HG03095 (cell line): ENCODE results near the gene TERB1.
A peak's percentile ranks its signal among the peaks of the same experiment; 100 is the strongest.
"Not testable (repeated sequence)": the region's sequence is repeated elsewhere in the genome, so short reads cannot be mapped to it uniquely, and the experiment has no call there.

Experiments
- ATAC-seq: cut with Tn5 transposase; IDR thresholded peaks from one replicate; pipeline ENCODE4 v1.9.1; 2021; ENCODE audit warnings: moderate library complexity; ENCODE audit not compliant: unreplicated experiment

TERB1 gene

GRCh38 chr16:66824006-66824405 is 22.6 kb upstream of the TERB1 start:
- no peak for ATAC-seq

GRCh38 chr16:66814734-66815133 is 13.3 kb upstream of the TERB1 start:
- no peak for ATAC-seq

GRCh38 chr16:66811043-66811442 is 9.7 kb upstream of the TERB1 start:
- no peak for ATAC-seq

GRCh38 chr16:66810391-66810790 is 9.0 kb upstream of the TERB1 start:
- no peak for ATAC-seq

GRCh38 chr16:66809765-66810164 is 8.4 kb upstream of the TERB1 start:
- no peak for ATAC-seq

- no peak for ATAC-seq
Observed at GRCh38 chr16:66802159-66802558, 775 bp upstream of the TERB1 start.

DNA sequence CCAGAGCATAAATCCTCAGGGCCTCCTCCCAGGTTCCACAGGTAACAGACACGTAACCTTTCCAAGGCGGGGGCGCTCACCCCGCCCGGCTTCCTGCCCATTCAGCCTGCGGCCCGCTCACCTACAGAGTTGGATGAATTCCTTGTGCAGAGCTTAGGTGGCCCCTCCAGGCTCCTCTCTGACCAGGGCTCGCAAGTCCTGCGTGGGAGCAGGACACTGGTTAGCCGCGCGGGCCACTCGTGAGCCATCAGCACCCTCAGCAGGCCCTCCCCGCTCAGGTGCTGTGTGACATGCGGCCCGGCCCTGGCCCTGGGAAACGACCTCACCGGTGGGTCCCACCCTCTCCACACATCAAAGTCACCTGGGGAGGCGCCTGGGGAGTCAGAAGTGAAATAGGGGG is 528 bp downstream of the TERB1 start:
- no peak for ATAC-seq

- no peak for ATAC-seq
Observed at GRCh38 chr16:66798161-66798560, 3.2 kb downstream of the TERB1 start.

- not testable (repeated sequence) for ATAC-seq
Observed at GRCh38 chr16:66793984-66794383, 7.4 kb downstream of the TERB1 start.

- no peak for ATAC-seq
Observed at GRCh38 chr16:66790130-66790733, 11.2 kb downstream of the TERB1 start.

DNA sequence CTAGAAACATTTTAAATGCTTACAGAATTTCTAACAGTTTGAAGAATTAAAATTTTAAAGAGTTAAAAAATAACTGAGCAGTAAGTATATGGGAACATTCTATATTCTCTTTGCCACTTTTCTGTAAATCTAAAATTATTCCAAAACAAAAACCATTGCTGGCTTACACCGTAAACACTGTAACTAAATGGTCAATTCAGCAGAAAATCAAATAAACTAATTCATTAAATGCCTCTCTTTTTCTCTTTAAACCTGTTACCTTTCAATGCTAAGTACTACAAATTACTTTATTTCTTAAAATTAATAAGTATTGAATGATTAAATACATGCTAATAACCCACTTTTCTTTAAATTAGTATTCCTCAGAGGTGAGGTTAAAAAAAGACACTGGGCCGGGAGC is 14.0 kb downstream of the TERB1 start:
- ATAC-seq = no peak

DNA sequence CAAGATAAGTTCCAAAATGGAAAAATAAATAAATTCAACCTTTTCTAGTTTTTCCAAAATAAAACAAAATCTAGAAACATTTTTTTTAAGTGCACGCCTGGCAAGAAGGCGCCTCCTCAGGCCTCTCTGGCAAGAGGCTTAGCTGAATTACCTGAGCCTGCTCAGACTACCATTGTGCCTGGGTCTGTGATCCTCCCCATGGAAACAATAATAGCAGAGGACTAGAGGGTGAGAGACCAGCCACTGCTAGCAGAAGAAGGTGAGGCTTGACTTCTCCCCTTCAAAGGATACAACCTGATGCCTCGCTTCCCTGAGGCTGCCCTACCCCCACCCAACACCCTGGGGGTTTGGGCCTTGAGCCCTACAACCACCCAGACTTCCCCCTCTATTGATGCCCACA is 14.8 kb downstream of the TERB1 start:
- ATAC-seq = no peak

DNA sequence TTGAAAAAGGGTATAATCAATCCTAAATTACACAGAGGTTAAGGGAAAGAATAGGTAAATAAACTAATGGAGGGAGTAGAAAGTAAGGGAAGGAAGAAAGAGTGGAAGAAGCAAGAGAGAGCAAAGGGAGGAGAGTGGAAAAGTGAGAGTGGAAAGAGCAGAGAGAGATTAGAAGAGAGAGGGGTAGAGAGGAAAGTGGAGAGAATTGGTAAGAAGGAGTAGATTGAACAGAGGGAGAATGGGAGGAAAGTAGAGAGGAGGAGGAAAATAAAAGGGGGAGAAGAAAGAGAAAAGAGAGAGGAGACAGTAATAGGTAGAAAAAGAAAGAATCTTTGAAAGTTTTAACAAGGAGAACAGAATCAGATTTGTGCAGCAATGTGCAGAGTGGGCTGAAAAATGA is 24.9 kb downstream of the TERB1 start:
- ATAC-seq = no peak

GRCh38 chr16:66774981-66775380 is 26.4 kb downstream of the TERB1 start:
- ATAC-seq = no peak

DNA sequence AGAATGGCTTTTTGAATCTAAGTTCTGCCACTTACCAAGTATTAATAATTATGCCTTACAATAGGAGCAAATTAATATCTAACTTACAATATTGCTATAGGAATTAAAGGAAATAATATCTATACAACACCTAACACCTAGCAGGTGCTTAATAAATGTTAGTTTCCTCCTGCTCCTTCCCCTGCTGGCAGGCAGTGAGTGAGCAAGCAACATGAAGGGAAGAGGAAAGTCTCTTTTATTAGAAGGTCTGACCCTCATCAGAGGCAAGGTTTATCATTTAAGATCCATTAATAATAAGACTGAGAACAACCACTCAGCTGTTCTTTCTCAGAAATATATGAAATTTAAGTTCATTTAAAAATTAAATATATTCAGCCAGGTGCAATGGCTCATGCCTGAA is 43.3 kb downstream of the TERB1 start:
- no peak for ATAC-seq

DNA sequence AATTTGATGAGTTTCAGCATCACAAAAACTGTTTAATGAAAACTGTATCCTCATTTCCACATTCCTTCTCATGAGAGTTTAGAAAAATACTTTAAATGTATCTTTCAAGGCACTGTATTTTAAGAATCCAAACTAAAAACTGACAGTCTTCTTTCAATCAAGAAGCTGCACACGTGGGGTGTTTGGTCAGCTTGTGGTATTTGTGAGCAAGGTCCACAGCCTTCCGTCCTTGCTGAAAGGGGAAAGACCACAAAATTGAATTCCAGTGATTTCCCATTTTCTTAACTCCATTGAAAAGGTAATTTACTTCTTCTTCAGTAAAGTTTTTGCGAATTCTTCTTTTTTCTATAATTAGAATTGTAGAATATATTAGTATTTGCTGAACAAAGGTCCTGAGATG is 46.6 kb downstream of the TERB1 start:
- no peak for ATAC-seq

GRCh38 chr16:66754211-66754610 is 47.2 kb downstream of the TERB1 start:
- ATAC-seq = no peak

DNA sequence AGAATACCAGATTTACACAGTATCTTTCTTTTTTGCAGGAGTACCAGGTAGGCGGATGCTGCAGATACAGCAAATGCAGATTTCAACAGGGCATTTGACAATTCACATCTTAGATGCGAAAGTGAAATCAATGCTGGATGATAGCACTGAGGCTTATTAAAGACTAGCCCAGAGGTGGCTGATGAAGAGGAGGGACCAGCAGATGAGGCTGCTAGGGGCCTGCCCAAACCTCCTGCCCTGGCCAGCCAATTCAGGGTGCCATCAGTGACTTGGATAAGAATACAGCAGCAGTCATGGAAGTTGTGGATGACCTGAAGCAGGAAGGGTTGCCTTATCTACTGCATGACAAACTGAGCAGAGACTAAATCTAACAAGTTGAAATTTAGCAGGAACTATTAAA is 48.4 kb downstream of the TERB1 start:
- no peak for ATAC-seq

DNA sequence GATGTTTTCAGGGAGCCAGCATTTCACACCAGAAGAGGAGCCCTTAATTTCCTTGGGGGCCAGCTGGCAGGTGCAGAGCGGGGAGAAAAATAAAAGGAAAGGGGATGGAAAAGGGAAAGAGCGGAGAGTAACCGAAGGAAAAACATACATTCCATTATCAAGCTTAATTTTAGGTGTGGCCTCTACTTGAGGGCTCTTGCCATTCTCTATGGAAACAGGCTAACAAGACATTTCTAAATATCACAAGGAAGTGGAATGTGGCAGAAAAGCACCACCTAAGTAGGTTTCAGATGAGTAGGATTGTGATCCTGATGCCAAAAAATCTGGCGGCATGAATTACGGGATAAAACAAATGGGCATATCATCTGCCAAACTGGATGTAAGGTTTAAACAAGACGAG is 49.0 kb downstream of the TERB1 start:
- no peak for ATAC-seq

- ATAC-seq = no peak
Observed at GRCh38 chr16:66751992-66752322, 49.4 kb downstream of the TERB1 start.

- peak; percentile 87 for ATAC-seq
Observed at GRCh38 chr16:66751303-66751991, 49.9 kb downstream of the TERB1 start, which contains the start of gene DYNC1LI2. DYNC1LI2 (minus strand) TSS chr16:66751609; CDS start chr16:66751591, 18 bp downstream.

GRCh38 chr16:66751053-66751302 is 50.4 kb downstream of the TERB1 start:
- no peak for ATAC-seq
